GM19035 (cell line): ENCODE results near the gene ZNF747.

Experiments
- ATAC-seq: cut with Tn5 transposase; IDR thresholded peaks from one replicate; pipeline ENCODE4 v1.9.1; 2021; ENCODE audit not compliant: unreplicated experiment

The ZNF747 gene

DNA sequence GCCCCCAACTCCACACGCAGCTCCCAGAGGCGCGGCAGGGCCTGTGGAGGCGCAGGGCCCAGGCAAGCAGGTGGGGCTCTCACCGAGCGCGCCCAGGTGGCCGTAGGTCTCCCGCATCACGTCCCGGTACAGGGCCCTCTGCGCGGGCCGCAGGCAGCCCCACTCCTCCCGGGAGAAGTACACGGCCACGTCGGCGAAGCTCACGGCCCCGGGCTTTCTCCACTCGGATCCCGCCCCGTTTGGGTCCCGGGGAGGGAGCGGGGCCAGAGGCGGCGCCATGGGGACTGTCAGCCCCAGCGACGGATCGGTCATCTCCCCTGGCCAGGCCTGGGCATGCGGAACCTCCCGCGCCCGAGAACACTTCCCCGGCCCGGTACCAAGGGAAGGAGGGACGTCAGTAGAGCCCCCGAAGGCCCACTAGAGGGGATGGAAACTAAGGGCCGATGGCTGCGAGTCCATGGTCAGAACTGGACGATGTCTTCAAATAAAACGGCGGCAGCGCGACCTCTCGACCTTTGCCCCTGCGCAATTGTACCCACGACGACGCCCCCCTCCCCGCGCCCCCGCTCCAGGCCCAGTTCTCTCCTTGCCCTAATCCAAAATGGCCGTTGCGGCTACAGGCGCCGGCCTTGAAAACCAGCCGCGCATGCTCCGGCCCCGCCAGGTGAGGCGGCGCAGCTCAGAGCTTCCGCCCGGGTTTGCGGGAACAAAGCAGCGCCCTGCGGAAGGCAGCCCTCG is at the start of gene ZNF747:
TSS of gene ZNF747 (minus strand) at position 491 of the 738 bp plus-strand sequence. CDS start at position 312, 179 bp downstream.
- ATAC-seq = peak; percentile 74

DNA sequence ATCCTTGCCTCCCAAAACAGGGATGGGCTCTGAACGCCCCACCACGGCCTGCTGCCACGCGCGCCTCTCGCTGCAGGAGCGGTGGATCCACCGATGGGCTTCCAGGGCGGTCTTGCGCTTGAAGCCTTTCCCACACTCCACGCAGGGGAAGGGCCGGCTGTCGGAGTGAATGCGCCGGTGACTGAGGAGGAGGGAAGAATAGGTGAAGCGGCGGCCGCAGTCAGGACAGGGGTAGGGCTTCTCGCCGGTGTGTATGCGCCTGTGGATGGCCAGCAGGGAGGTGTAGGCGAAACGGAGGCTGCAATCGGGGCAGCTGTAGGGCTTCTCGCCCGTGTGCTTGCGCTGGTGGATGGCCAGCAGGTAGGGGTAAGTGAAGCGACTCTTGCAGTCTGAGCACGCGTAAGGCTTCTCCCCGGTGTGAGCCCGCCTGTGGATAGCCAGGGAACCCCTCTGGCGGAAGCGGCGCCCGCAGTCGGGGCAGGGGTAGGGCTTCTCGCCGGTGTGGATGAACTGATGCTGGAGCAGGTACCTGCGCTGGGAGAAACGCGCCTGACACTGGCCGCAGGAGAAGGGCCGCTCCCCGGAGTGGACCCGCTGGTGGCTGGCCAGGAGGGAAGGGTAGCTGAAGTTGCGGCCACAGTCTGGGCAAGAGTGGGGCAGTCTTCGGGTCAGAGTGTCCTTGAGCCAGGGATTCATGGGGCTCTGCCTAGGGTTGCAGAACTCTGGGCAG is 48.1 kb upstream of the ZNF747 start:
- ATAC-seq = no peak

DNA sequence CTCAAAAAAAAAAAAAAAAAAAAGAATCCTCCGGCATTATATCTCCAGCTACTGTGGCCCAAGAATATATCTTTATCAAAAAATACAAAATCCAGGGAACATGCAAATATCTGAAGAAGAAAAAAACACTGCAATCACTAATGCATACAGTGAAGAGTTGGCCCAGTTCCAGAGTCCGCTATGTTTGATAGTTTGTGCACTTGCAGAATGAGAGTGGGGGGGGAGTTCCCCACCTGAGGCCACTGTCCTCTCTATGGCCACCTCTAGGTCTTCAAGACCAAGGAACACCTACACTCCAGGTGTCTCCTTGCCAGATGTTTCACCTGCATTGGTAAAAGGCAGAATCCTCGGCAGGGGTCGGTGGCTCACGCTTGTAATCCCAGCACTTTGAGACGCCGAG is 46.8 kb upstream of the ZNF747 start:
- ATAC-seq = no peak

DNA sequence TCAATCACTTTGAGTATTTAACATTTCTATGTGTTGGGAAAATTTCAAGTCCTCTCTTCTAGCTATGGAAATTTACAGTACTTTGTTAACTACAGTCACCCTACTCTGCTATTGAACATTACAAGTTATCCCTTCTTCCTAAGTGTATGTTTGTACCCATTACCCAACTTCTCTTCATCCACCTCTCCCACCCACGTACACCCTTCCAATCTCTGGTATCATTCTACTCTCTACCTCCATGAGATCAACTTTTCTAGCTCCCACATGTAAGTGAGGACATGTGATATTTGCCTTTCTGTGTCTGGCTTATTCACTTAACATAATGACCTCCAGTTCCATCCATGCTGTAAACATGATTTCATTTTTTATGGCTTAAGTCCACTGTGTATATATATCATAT is 40.0 kb upstream of the ZNF747 start:
- ATAC-seq = no peak

DNA sequence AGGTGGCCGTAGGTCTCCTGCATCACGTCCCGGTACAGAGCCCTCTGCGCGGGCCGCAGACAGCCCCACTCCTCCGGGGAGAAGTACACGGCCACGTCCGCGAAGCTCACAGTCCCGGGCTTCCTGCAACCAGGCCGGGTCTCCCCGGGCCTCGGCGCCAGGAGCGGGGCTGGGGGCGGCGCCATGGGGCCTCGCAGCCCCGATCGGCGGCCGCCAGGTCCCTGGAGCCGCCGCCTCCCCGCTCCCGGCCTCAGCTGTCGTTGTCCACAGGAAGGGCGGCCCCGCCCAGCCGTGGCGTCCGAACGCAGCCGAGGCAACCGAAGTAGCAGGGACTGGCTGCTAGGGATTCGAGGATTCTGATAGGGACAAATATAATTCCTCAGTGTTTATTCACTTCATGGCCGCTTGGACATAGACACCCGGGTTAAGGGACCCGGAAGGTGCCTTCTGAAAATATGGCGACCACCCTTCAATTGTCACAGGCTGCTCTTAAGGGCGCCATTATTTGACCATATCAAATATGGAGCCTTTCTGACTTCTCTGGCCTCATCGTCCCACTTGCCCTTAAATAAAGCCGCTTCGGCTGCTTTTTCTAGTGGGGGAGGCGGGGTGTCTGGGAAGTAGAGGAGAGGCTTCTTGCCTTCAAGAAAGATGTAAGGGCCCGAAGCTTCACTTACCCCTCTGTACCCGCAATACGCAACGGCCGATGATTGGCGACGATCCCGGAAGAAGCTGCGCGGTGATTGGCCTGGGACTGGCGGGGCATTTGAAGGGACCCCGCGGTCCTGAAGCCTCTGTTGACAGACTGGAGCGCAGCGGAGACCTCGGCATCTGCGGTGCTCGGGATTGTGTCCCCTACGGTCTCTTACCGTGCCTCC is 37.0 kb upstream of the ZNF747 start, which contains the start of gene ZNF688:
TSS of gene ZNF688 (minus strand) at position 270 of the 878 bp plus-strand sequence. CDS start at position 185, 85 bp downstream.
- ATAC-seq = peak; percentile 78

DNA sequence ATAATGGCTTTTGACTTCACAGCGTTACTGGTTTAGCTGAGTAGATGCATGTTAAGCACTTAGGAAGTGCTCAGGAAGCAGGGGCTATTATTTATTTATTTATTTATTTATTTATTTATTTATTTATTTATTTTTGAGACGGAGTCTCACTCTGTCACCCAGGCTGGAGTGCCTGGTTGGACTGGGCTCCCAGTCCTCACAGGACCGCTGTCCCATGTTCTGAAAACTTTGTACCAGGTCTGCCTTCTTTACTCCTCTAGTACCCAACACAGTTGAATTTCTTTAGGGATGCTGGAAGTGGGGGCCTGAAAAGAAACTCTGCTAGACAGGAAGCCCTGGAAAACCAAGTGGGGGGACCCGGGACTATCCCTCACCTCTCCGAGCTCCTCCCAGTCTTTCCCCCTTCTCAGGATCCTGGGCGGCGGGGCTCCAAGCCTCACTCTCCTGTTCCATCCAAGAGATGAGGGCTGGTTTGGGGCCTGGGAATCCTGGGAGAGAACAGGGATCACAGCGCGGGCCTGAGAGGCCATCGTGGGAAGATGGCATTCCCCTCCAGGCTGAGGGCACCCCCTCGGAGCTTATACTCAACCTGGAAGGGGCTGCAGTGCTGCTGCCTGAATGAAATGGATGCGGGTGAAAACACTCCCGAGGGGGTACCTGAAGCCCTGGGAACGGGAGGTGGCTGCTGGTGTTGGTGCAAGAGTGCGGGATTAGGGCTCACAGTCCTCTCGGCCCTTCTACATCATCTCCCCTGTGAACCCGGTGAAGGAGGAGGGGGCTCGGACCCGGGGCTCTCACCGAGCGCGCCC is 36.2 kb upstream of the ZNF747 start:
- ATAC-seq = no peak

DNA sequence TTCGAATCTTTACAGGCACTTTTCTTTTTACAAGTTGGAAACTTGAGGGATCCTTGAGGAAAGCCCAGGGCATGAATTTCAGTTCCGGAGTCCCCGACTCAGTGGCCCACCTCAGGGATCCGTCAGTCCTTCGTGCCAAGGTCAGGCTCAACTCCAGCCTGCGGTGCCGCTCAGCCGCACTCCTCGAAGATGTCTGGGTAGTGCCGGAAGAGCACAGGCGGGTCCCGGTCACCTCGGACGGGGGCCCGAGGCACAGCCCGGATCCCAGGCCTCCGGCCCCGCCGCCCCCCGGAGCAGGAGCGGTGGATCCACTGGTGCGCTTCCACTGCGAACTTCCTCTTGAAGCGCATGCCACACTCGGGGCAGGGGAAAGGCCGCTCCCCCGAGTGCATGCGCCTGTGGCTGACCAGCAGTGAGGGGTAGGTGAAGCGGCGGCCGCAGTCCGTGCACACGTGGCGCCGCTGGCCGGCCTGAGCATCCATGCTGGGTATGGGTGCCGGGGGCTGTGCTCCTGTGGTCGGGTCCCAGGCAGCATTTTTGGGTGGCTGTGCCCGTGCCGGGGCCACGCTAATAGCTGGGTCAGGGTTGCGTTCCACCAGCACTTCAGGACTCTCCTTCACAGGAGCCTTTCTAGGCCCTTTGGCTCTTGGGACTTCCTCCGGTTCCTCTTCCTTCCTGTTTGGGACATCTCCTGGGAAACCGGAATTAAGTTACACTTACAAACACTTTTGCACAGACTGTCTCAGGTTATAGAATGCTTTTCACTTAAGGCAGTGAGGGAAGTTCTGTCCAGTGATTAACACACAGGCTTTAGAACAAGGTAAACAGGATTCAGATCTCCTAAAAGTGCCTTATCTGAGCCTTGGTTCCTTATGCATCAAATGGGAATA is 35.3 kb upstream of the ZNF747 start:
- no peak for ATAC-seq

DNA sequence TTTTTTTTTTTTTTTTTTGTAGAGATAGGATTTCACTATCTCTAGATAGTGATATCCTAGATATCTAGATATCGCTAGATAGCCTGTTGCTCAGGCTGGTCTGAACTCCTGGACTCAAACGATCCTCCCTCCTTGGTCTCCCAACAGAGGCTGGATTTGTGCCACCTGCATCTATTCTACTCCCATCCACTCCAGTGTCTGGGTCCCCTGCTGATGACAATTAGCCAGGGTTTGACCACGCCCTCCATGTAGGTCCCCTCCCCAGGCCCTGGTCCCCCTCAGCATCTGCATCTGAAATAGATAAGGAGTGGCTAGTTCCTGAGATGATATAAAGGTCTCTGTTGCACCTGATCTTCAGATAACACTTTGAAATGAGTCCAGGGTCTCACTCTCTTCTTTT is 34.6 kb upstream of the ZNF747 start:
- no peak for ATAC-seq

DNA sequence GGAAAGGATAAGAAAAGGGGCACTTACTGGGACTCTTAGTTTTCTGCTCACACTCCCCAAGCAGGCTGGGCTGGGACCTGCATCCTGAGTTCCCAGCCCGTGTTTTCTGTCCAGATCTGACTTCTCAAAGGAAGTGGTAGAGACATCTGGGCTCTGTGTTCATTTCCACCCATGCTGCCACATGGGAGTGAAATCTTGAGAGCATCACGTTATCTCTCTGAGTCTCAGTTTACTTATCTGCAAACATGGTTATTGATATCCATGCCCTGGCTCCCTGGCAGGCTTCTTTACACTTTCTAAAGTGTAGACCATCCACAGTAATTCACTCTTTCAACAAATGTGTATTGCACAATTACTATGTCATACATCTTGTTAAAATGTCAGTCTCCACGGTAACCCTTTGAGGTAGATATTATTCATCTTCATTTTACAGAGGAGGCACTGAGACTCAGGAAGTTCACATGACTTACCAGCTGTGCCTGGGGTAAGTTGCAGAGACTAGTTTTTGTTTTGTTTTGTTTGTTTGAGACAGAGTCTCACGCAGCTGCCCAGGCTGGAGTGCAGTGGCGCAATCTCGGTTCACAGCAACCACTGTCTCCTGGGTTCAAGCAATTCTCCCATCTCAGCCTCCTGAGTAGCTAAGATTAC is 33.5 kb upstream of the ZNF747 start:
- ATAC-seq = no peak

DNA sequence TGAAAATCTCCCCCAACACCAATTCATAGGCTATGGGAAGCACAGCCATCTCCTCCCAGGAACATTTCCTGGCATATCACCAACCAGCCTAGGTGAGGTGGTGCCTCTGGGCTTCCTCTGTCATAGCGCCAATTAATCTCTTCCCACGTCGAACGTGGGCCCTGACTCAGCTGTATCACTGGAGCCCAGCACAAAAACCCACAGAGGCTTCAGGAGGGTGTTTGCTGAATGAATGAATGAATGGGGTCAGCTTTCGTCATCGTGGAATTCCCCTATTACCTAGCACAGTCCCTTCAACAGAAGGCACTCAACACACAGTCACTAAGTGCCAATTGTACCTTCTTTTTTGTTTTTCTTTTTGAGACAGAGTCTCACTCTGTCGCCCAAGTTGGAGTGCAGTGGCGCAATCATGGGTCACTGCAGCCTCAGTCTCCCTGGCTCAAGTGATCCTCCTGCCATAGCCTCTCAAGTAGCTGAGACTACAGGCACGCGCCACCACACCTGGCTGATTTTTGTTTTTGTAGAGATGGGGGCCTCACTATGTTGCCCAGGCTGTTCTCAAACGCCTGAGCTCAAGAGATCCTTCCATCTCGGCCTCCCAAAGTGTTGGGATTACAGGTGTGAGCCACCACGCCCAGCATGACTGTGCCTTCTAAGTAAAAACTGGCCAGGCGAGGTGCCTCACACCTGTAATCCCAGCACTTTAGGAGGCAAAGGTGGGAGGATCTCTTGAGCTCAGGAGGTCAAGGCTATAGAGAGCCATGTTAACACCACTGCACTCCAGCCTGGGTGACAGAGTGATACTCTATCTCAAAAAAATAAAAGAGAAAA is 32.7 kb upstream of the ZNF747 start:
- ATAC-seq = no peak

DNA sequence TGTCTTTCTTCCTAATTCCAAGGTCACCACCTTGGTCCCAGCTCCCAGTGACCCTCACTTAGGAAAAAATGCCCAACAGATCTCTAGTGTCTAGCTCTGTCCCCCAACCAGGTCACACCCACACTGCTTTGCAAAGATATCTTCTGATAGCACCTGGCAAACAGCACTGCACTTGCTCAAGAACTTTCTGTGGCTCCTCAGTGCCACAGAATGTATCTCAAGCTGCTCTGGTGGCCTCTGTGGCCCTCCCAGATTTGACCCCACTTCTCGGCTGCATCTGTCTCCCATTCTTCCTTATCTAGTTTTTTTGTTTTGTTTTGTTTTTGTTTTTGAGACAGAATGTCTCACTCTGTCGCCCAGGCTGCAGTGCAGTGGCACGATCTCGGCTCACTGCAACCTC is 31.9 kb upstream of the ZNF747 start:
- no peak for ATAC-seq

DNA sequence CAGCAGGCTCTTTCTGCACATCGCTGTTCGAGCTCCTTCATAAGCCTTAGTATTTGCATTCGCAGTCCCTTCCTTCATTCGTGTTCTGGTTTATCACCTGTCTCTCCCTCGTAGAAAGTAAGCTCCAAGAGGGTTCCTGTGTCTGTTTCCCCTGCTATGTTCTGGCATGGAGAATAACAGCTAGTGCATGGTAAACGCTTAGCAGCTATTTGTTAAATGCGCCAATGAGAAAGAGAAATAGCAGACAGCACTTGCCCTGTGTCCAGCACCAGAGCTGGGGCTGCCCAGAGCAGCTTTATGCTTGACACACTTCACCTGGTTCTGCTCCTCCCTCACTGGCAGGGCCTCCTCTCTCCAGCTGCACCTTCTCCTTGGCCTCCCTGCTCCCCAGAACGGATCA is 31.3 kb upstream of the ZNF747 start:
- no peak for ATAC-seq

DNA sequence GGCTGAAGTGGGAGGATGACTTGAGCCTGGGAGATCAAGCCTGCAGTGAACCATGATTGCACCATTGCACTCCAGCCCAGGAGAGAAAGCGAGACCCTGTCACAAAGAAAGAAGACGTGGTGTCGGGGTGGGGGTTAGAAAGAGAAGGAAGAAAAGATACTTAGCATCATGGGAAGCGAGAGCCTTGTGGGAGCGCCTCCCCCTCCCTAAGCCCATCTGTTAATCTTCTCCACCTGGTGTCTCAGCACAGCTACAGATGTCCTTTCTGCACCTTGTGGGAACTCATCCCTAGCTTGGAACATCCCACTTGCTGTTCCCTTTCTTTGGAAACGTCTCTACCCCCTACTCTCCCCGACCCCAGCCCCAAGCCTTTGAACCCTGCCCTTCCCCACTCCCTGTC is 30.9 kb upstream of the ZNF747 start:
- ATAC-seq = no peak

DNA sequence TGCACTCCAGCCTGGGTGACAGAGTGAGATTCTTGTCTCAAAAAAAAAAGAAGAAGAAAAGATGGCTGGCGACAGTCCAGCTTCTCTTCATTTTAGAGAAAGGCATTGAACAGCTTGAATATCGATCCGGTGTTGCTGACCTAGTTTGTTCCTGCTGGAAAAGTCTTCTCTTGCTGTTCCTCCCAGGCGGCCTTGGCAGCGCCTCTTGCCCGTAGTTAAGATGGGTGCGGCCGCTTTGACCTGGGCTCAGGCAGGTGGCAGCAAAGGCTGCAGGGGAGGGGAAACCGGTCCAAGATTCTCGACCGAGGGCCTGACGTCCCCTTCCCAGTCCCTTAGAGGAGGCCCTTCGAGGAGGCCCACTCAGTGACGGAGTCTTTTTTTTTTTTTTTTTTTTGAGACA is 27.4 kb upstream of the ZNF747 start:
- no peak for ATAC-seq

DNA sequence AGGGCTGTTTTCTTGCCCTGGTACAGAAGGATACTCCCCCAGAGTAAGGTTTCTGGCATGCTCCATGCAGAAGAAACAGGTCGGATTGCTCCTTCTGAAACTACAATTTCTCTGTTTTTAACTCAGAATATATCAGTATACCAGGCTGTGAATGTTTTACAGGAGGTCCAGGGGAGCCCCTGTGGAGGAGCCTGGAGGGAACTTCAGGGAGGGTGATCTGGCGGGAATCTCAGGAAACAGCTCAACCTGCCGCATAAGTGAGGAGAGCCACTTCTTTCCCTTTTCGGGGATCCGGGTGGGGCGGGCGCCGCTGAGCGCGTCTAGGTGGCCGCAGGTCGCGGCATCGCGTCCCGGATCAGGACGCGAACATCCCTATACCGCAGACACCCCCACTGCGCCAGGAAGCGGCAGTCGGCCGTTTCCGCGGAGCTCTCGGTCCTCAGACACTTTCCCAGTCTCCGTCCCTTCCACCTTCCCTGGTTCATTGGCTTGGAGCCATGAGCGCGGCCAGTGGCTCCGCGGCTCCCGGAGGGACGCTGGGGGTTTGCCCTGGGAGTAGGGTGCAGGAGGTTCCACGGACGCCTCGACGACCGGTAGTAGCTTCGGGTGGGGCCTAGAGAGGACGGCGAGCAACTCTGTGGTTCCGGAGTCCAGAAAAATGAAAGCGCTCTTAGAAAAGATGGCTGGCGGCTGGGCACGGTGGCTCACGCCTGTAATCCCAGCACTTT is 26.6 kb upstream of the ZNF747 start:
- ATAC-seq = no peak

DNA sequence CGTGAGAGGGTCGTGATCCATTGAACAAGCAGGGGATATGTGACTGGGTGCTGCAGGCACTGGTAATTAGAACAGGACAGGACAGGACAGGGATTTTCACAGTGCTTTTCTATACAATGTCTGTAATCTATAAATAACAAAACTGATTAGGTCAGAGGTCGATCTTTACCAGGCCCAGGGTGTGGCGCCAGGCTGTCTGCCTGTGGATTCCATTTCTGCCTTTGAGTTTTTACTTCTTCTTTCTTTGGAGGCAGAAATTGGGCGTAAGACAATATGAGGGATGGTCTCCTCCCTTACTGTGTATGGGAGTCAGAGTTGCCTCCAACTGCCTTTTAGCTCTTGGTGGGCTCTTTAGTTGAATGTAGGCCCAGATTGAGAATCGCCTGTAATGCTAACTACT is 25.0 kb upstream of the ZNF747 start:
- ATAC-seq = no peak

DNA sequence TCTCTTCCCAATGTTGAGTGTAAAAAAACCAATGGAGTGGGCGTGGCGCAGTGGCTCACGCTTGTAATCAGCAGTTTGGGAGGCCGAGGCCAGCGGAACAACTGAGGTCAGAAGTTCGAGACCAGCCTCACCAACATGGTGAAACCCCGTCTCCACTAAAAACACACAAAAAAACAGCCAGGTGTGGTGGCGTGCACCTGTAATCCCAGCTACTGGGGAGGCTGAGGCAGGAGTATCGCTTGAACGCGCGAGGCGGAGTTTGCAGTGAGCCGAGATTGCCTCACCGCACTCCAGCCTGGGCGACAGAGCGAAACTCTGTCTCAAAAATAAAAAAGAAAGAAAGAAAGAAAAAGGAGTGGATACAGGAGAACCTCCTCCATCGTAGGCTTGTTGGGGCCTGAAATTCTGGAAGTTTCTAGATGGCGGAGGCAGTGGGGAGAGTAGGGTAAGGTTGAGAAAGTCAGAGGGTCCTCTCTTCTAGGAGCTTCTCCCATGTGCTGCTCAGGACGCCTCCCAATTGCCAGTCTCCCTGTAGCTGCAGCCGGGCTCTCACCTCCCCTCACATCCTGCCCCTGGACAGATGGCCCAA is 24.2 kb upstream of the ZNF747 start:
- no peak for ATAC-seq
